Cardiac ventricle fibroblast (primary cell): ENCODE results near the gene ANKRD49. TPM values are rescaled to one million over a fixed set of nuclear protein-coding genes. Genes with fewer than 3 reads are reported as not detected.

Experiments used
- total RNA-seq: library from RNA; depleted of rRNA; stranded (reverse); fragments of >200 nt; gene quantifications from 2 replicates; pipeline ENCODE4 v1.2.3, GENCODE V29; 2015

Gene ANKRD49
- 8.9 and 10.2 TPM in 2 replicates for total RNA-seq

DNA sequence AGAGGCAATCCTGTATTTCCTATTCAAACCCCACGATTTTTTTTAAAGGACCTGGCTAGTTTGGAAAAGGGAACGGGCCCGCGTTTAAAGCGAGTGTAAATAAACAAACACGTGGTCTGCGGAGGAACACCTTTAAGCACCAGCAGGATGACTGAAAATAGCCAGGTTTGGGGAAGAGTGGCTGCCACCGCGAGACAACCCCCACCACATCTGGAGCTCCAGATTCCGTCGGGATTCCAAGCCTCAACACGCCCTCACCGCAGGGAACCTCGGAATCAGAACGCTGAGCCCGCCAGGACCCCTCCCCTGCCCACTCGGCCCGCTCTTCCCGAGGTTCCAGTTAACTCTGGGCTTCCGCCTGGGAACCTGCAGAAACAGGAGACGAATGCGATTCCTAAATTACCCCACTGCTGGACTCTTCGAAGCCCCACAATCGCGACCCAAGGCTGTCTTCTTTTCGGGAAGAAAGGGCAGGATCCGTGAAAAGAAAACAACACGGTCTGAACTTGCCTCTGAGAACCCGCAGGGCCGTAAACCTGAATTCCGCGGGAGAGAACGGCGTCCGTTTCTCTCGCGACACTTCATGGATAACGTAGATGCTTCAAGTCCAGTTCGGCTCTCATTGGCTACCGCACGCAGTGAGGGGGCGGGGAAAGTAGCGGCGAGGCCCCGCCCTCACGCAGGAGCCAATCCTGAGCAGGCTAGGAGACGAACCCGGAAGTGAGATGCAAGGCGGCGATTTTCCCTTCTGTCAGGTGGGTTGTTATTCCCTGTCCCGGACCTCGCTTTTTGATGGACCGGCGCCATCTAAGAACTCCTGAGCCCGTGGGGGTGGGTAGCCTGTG, at the start of gene ANKRD49, which contains the start of gene MRE11:
Gene ANKRD49 (plus strand): TSS at position 704 of the 845 bp plus-strand sequence. CDS start 2,710 bp downstream, outside the sequence.
Gene MRE11 (minus strand): TSS at position 564 of the 845 bp plus-strand sequence. CDS start 1,043 bp downstream, outside the sequence.

GRCh38 chr11:94511932-94512781, 18.4 kb downstream of the ANKRD49 start, which contains the start of gene C11orf97:
Gene C11orf97 (plus strand): TSS chr11:94512461. CDS start chr11:94512529, 68 bp downstream.

GRCh38 chr11:94543695-94544645, 50.2 kb downstream of the ANKRD49 start, which contains the start of gene FUT4:
Gene FUT4 (plus strand): TSS chr11:94543921. CDS start chr11:94544134, 213 bp downstream.

Other genes with a start within 250 kb of the ANKRD49 start
- gene IZUMO1R, start 189.4 kb upstream of the ANKRD49 start, total RNA-seq = not detected in 2 replicates
- gene GPR83, start 92.6 kb upstream of the ANKRD49 start, total RNA-seq = not detected in 2 replicates
- 5.2 and 9.7 TPM in 2 replicates for gene MRE11, start 140 bp upstream of the ANKRD49 start, total RNA-seq
- gene C11orf97, start 18.5 kb downstream of the ANKRD49 start, total RNA-seq = not detected in 2 replicates
- 4.2 and 5.2 TPM in 2 replicates for gene FUT4, start 49.9 kb downstream of the ANKRD49 start, total RNA-seq
- gene PIWIL4, start 73.4 kb downstream of the ANKRD49 start, total RNA-seq = 1.4 and 3.4 TPM in 2 replicates